Spinal cord (tissue), 10 donors: ENCODE results near the gene LRRC36. TPM values are rescaled to one million over a fixed set of nuclear protein-coding genes. Genes with fewer than 3 reads are reported as not detected.

Experiments
- DNase-seq, 6 donors: peaks; one replicate each; pipeline versions ENCODE4 v3.0.0 to v3.0.0-alpha.2; 2013 to 2015; ENCODE audit warnings: low spot score in 6 of 6, low read depth in 4 of 6
- H3K27ac ChIP-seq: one replicate; pipeline ENCODE4 v1.5.1; 2013; ENCODE audit warnings: low read depth, low read length, control low read depth
- H3K27me3 ChIP-seq: one replicate; pipeline ENCODE4 v1.6.1; 2013; ENCODE audit warnings: low read length; ENCODE audit not compliant: control insufficient read depth, insufficient read depth
- H3K36me3 ChIP-seq: one replicate; pipeline ENCODE4 v1.6.1; 2013; ENCODE audit warnings: low read length; ENCODE audit not compliant: control insufficient read depth, insufficient read depth
- H3K4me1 ChIP-seq: one replicate; pipeline ENCODE4 v1.6.1; 2013; ENCODE audit warnings: low read length; ENCODE audit not compliant: control insufficient read depth, insufficient read depth
- H3K4me3 ChIP-seq: one replicate; pipeline ENCODE4 v1.5.1; 2013; ENCODE audit warnings: low read depth, low read length, control low read depth
- H3K9me3 ChIP-seq: one replicate; pipeline ENCODE4 v1.6.1; 2013; ENCODE audit warnings: low read length; ENCODE audit not compliant: control insufficient read depth, insufficient read depth
- WGBS: methylation state at CpG from one replicate; pipeline ENCODE4 v1.1.5; 2013; ENCODE audit warnings: missing lambda C conversion rate; ENCODE audit not compliant: insufficient coverage; 5-methylcytosine and 5-hydroxymethylcytosine counted together
- polyA plus RNA-seq, 2 donors: library from polyadenylated mRNA; unstranded; fragments of 120-200 nt; gene quantifications; one replicate each; pipeline ENCODE4 v1.2.1, GENCODE V29; 2013; ENCODE audit not compliant: insufficient read length in 2 of 2
- total RNA-seq, 2 donors: library from RNA; depleted of rRNA in 1 of 2; stranded (reverse); fragments of 120-200 nt in 1 of 2; fragments of >200 nt in 1 of 2; gene quantifications; one replicate each; pipeline versions ENCODE4 v1.2.3 to v1.2.4, GENCODE V29; 2013 to 2014
- donor health status: healthy.

LRRC36 gene
- total and polyA plus RNA-seq, 4 donors, result 4.3 to 10.9 (median 5.8) TPM

GRCh38 chr16:67294938-67295361, 31.7 kb upstream of the LRRC36 start:
- 73% methylated on average over 2 of the region's 7 CpGs for WGBS
- no peak overlapping the region for H3K4me3 ChIP-seq
- H3K4me1 ChIP-seq, result no peaks in the 10 kb centered on the region
- H3K9me3 ChIP-seq, result no peaks in the 10 kb centered on the region
- no peaks in the 10 kb centered on the region for H3K27me3 ChIP-seq
- peak in 1 of 6 donors; percentile 24 for DNase-seq
- H3K36me3 ChIP-seq, result no peaks in the 10 kb centered on the region
- H3K27ac ChIP-seq, result no peak overlapping the region

- Histone ChIP-seq H3K4me1 (peaks cover 8% of the 10 kb centered on the region), H3K27ac (no peak overlapping the region), H3K27me3 (no peaks in the 10 kb centered on the region), H3K4me3 (no peak overlapping the region), H3K9me3 (no peaks in the 10 kb centered on the region), H3K36me3 (no peaks in the 10 kb centered on the region)
- WGBS, result 100% methylated on average over 1 of the region's 3 CpGs
- DNase-seq, result no peak
These were observed 30.2 kb upstream of the LRRC36 start for GRCh38 chr16:67296420-67296819.

GRCh38 chr16:67298277-67298676, 28.3 kb upstream of the LRRC36 start:
- 95% methylated on average over 6 of the region's 9 CpGs for WGBS
- H3K4me1 ChIP-seq, result peaks cover 13% of the 10 kb centered on the region
- H3K4me3 ChIP-seq, result no peak overlapping the region
- H3K9me3 ChIP-seq, result no peaks in the 10 kb centered on the region
- DNase-seq, result no peak
- no peaks in the 10 kb centered on the region for H3K36me3 ChIP-seq
- no peaks in the 10 kb centered on the region for H3K27me3 ChIP-seq
- no peak overlapping the region for H3K27ac ChIP-seq

- no peaks in the 10 kb centered on the region for H3K36me3 ChIP-seq
- DNase-seq, result no peak
- H3K9me3 ChIP-seq, result no peaks in the 10 kb centered on the region
- WGBS, result 95% methylated on average over 9 of the region's 15 CpGs
- H3K27me3 ChIP-seq, result no peaks in the 10 kb centered on the region
- no peak overlapping the region for H3K4me3 ChIP-seq
- peaks cover 13% of the 10 kb centered on the region for H3K4me1 ChIP-seq
- H3K27ac ChIP-seq, result no peak overlapping the region
These were observed 27.3 kb upstream of the LRRC36 start for GRCh38 chr16:67299269-67299668.

GRCh38 chr16:67301080-67301782, 25.4 kb upstream of the LRRC36 start:
- peak in 2 of 6 donors; percentile 3 to 75 for DNase-seq
- Histone ChIP-seq H3K36me3 (no peaks in the 10 kb centered on the region), H3K4me1 (peaks cover 13% of the 10 kb centered on the region), H3K9me3 (no peaks in the 10 kb centered on the region), H3K4me3 (no peak overlapping the region), H3K27me3 (no peaks in the 10 kb centered on the region), H3K27ac (peak overlapping the region; percentile 78)
- 98% methylated on average over 4 of the region's 11 CpGs for WGBS

GRCh38 chr16:67302076-67302475, 24.5 kb upstream of the LRRC36 start:
- no peak overlapping the region for H3K4me3 ChIP-seq
- H3K27me3 ChIP-seq, result no peaks in the 10 kb centered on the region
- no peaks in the 10 kb centered on the region for H3K9me3 ChIP-seq
- H3K4me1 ChIP-seq, result peaks cover 13% of the 10 kb centered on the region
- no peaks in the 10 kb centered on the region for H3K36me3 ChIP-seq
- DNase-seq, result no peak
- peak overlapping the region; percentile 78 for H3K27ac ChIP-seq
- WGBS, result 83% methylated on average over 5 of the region's 7 CpGs

- Histone ChIP-seq H3K27ac (no peak overlapping the region), H3K4me1 (peaks cover 13% of the 10 kb centered on the region), H3K36me3 (no peaks in the 10 kb centered on the region), H3K9me3 (no peaks in the 10 kb centered on the region), H3K27me3 (no peaks in the 10 kb centered on the region), H3K4me3 (no peak overlapping the region)
- WGBS, result 61% methylated on average over 6 of the region's 8 CpGs
- no peak for DNase-seq
These were observed 23.6 kb upstream of the LRRC36 start for GRCh38 chr16:67302970-67303369.

- no peak for DNase-seq
- no peaks in the 10 kb centered on the region for H3K27me3 ChIP-seq
- H3K36me3 ChIP-seq, result no peaks in the 10 kb centered on the region
- H3K4me1 ChIP-seq, result peaks cover 13% of the 10 kb centered on the region
- WGBS, result 67% methylated on average over 1 of the region's 1 CpG
- no peak overlapping the region for H3K4me3 ChIP-seq
- no peaks in the 10 kb centered on the region for H3K9me3 ChIP-seq
- no peak overlapping the region for H3K27ac ChIP-seq
These were observed 22.6 kb upstream of the LRRC36 start for GRCh38 chr16:67304020-67304419.

- H3K27ac ChIP-seq, result no peak overlapping the region
- H3K9me3 ChIP-seq, result no peaks in the 10 kb centered on the region
- peaks cover 13% of the 10 kb centered on the region for H3K4me1 ChIP-seq
- H3K36me3 ChIP-seq, result no peaks in the 10 kb centered on the region
- H3K27me3 ChIP-seq, result no peaks in the 10 kb centered on the region
- H3K4me3 ChIP-seq, result no peak overlapping the region
- DNase-seq, result no peak
- WGBS, result 87% methylated on average over 13 of the region's 13 CpGs
These were observed 21.2 kb upstream of the LRRC36 start for GRCh38 chr16:67305216-67306071.
